ENCODE measurements around the gene ADGB. TPM values are rescaled to one million over a fixed set of nuclear protein-coding genes. Genes with fewer than 3 reads are reported as not detected.
"Not testable (repeated sequence)": the region's sequence is repeated elsewhere in the genome, so short reads cannot be mapped to it uniquely, and the experiment has no call there.

ADGB gene
- total RNA-seq, 1 experiment from 2014 or later: not detected

DNA sequence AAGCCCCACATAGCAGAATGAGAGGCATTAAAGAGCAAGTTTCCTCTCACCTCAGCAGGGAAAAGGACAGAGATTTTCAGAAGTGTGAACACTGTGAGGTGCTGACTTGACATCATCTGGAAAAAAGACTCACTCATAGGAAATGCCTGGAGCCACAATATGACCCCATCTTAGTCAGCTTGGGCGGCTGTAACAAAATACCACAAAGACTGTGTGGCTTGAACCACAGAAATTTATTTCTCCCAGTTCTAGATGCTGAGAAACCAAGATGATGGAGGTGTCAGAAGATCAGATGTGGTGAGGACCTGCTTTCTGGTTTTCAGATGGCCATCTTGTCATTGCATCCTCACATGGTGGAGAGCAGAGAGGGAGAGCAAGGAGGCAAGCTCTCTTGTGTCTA is 253.1 kb downstream of the ADGB start:
- peaks cover 2% of the 10 kb centered on the region for H3K9me3 Mint-ChIP-seq (ENCODE audit: low read depth, unreplicated experiment)
- H3K4me3 Mint-ChIP-seq (ENCODE audit: low read depth, unreplicated experiment): no peak overlapping the region
- no peaks in the 10 kb centered on the region for H3K36me3 Mint-ChIP-seq (ENCODE audit: insufficient read depth, unreplicated experiment)
- H3K4me1 Mint-ChIP-seq (ENCODE audit: low read depth, unreplicated experiment): no peaks in the 10 kb centered on the region
- no peaks in the 10 kb centered on the region for H3K27me3 Mint-ChIP-seq (ENCODE audit: unreplicated experiment)
- intact Hi-C loops (cut with micrococcal nuclease; ENCODE audit: unreplicated experiment): no loop called here
- no TSS peak for BruUV-seq (replicated peaks)
- CTCF ChIA-PET: no interaction called here
- TF ChIP-seq, protein P1, sequence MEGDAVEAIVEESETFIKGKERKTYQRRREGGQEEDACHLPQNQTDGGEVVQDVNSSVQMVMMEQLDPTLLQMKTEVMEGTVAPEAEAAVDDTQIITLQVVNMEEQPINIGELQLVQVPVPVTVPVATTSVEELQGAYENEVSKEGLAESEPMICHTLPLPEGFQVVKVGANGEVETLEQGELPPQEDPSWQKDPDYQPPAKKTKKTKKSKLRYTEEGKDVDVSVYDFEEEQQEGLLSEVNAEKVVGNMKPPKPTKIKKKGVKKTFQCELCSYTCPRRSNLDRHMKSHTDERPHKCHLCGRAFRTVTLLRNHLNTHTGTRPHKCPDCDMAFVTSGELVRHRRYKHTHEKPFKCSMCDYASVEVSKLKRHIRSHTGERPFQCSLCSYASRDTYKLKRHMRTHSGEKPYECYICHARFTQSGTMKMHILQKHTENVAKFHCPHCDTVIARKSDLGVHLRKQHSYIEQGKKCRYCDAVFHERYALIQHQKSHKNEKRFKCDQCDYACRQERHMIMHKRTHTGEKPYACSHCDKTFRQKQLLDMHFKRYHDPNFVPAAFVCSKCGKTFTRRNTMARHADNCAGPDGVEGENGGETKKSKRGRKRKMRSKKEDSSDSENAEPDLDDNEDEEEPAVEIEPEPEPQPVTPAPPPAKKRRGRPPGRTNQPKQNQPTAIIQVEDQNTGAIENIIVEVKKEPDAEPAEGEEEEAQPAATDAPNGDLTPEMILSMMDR (IDR thresholded peaks at IDR 0.05; ENCODE audit: unreplicated experiment): no peak
- DNase-seq: no peak
- H3K27ac Mint-ChIP-seq (ENCODE audit: unreplicated experiment): no peak overlapping the region

DNA sequence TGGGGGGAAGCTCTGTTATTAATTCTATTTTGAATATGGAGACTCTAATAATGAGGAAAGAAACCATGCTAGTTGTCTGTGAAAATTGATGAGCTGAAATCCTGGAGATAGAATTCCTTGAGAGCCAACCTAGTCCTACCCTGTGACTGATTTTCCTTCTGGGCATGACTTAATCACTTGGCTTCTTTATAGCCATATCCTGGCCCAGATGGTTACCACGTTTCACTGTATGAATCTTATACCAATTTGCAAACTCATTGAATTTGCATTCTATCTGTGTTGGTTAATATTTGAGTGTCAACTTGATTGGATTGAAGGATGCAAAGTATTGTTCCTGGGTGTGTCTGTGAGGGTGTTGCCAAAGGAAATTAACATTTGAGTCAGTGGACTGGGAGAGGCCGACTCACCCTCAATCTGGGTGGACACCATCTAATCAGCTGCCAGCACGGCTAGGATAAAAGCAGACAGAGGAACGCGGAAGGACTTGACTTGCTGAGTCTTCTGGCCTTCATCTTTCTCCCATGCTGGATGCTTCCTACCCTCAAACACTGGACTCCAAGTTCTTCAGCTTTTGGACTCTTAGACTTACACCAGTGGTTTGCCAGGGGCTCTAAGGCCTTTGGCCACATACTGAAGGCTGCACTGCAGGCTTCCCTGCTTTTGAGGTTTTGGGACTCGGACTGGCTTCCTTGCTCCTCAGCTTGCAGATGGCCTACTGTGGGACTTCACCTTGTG is 255.9 kb downstream of the ADGB start:
- H3K27me3 Mint-ChIP-seq (ENCODE audit: unreplicated experiment); H3K36me3 Mint-ChIP-seq (ENCODE audit: insufficient read depth, unreplicated experiment); H3K4me3 Mint-ChIP-seq (ENCODE audit: low read depth, unreplicated experiment); CTCF ChIA-PET; H3K4me1 Mint-ChIP-seq (ENCODE audit: low read depth, unreplicated experiment); BruUV-seq (replicated peaks); DNase-seq; H3K9me3 Mint-ChIP-seq (ENCODE audit: low read depth, unreplicated experiment); H3K27ac Mint-ChIP-seq (ENCODE audit: unreplicated experiment): not testable (repeated sequence)
- intact Hi-C loops (cut with micrococcal nuclease; ENCODE audit: unreplicated experiment): loop anchor here (5.0 kb wide), 2 partner anchors 348 to 368 kb away; partner anchors contain the start of gene STXBP5

DNA sequence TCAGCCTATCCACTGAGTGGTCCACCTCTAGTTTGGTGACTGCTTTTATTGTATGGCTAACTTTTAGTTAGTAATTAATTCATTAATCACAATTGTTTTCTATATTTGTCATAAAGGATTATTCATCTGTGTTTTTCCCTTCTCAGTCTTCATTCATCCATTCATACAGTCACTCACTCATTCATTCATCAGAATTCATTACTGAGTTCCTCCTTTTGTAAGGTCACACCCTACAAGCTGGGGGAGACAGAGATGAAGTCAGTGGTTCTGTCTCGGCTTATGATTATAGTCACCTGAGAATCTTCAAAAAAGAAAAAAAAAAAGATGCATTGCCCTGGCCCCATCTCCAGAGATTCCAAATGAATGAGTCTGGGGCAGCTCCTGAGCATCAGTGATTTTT is 257.1 kb downstream of the ADGB start:
- no TSS peak for BruUV-seq (replicated peaks)
- Mint-ChIP-seq H3K4me1 (ENCODE audit: low read depth, unreplicated experiment) (no peaks in the 10 kb centered on the region), H3K27ac (ENCODE audit: unreplicated experiment) (no peak overlapping the region), H3K4me3 (ENCODE audit: low read depth, unreplicated experiment) (no peak overlapping the region), H3K36me3 (ENCODE audit: insufficient read depth, unreplicated experiment) (no peaks in the 10 kb centered on the region), H3K27me3 (ENCODE audit: unreplicated experiment) (no peaks in the 10 kb centered on the region), H3K9me3 (ENCODE audit: low read depth, unreplicated experiment) (peaks cover 2% of the 10 kb centered on the region)
- intact Hi-C loops (cut with micrococcal nuclease; ENCODE audit: unreplicated experiment): loop anchor here (2.0 to 5.0 kb wide), 3 partner anchors 346 to 429 kb away; partner anchors contain the start of gene STXBP5
- TF ChIP-seq, protein P1 (IDR thresholded peaks at IDR 0.05; ENCODE audit: unreplicated experiment): no peak
- CTCF ChIA-PET: no interaction called here
- no peak for DNase-seq

DNA sequence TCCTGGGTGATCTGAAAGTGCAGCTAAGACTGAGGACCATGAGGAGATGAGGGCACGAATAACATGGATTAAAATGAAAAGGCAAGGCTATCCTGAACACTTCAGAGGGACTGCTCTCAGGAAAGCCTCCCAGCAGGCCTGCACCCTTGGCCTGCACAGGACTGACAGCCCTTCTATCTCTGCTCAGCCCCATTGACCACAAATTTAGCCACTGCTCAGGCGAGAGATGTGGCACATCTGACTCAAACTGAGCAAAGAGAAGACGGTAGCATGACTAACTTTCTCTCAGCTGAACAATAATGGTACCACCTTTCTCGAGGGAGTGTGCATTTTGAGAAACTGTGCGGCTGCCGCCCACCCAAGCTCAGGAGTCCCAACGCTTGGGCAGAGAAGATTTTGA is 257.5 kb downstream of the ADGB start:
- H3K27me3 Mint-ChIP-seq (ENCODE audit: unreplicated experiment): no peaks in the 10 kb centered on the region
- BruUV-seq (replicated peaks): no TSS peak
- no peaks in the 10 kb centered on the region for H3K36me3 Mint-ChIP-seq (ENCODE audit: insufficient read depth, unreplicated experiment)
- intact Hi-C loops (cut with micrococcal nuclease; ENCODE audit: unreplicated experiment): loop anchor here (2.0 to 5.0 kb wide), 3 partner anchors 346 to 429 kb away; partner anchors contain the start of gene STXBP5
- no peak overlapping the region for H3K4me3 Mint-ChIP-seq (ENCODE audit: low read depth, unreplicated experiment)
- DNase-seq: no peak
- H3K9me3 Mint-ChIP-seq (ENCODE audit: low read depth, unreplicated experiment): peaks cover 2% of the 10 kb centered on the region
- H3K4me1 Mint-ChIP-seq (ENCODE audit: low read depth, unreplicated experiment): no peaks in the 10 kb centered on the region
- H3K27ac Mint-ChIP-seq (ENCODE audit: unreplicated experiment): no peak overlapping the region
- TF ChIP-seq, protein P1 (IDR thresholded peaks at IDR 0.05; ENCODE audit: unreplicated experiment): no peak
- CTCF ChIA-PET: no interaction called here

All from Calu3 (cell line).